ENCODE measurements around the gene RGSL1. TPM values are rescaled to one million over a fixed set of nuclear protein-coding genes. Genes with fewer than 3 reads are reported as not detected.
A peak's percentile ranks its signal among the peaks of the same experiment; 100 is the strongest.

The RGSL1 gene
- total RNA-seq, 4 donors from 2014 or later: not detected

GRCh38 chr1:182601416-182601786 lies 151.5 kb downstream of the RGSL1 start:
- no peak for TF ChIP-seq POLR2A (IDR thresholded peaks at IDR 0.05)
- TF ChIP-seq, protein P1, sequence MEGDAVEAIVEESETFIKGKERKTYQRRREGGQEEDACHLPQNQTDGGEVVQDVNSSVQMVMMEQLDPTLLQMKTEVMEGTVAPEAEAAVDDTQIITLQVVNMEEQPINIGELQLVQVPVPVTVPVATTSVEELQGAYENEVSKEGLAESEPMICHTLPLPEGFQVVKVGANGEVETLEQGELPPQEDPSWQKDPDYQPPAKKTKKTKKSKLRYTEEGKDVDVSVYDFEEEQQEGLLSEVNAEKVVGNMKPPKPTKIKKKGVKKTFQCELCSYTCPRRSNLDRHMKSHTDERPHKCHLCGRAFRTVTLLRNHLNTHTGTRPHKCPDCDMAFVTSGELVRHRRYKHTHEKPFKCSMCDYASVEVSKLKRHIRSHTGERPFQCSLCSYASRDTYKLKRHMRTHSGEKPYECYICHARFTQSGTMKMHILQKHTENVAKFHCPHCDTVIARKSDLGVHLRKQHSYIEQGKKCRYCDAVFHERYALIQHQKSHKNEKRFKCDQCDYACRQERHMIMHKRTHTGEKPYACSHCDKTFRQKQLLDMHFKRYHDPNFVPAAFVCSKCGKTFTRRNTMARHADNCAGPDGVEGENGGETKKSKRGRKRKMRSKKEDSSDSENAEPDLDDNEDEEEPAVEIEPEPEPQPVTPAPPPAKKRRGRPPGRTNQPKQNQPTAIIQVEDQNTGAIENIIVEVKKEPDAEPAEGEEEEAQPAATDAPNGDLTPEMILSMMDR (IDR thresholded peaks at IDR 0.05): peak; percentile 74 to 88
- no peak for TF ChIP-seq POLR2AphosphoS5 (IDR thresholded peaks at IDR 0.05)
- no peak for TF ChIP-seq EP300 (IDR thresholded peaks at IDR 0.05)
- H3K4me1 ChIP-seq: peaks cover 38% of the 10 kb centered on the region
- no peak overlapping the region for H3K27ac ChIP-seq
- no peaks in the 10 kb centered on the region for H3K27me3 ChIP-seq
- WGBS: 19% methylated on average over 6 of the region's 6 CpGs
- H3K36me3 ChIP-seq: peaks cover 8% of the 10 kb centered on the region
- H3K9me3 ChIP-seq: no peaks in the 10 kb centered on the region
- no peak for DNase-seq (ENCODE audit: low spot score in 2 of 2)
- H3K4me3 ChIP-seq: no peak overlapping the region

DNA sequence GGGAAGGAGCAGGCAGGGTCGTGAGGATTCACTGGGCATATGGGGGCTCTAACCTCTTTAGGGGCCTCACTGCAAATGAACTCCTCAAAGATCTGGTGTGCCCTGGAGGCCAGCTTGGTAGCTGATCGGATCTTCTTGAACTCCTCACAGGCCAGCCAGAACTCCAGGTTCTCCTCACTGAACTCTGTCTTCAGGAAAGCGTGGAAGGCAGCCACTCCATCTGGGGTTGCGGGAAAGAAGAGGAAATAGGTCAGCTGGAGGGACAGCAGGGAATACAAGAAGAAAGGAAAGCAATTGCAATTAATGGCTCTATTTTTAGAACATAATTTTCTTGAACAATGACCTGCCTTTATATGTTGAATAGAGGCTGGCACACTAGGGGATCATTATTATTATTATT lies 152.0 kb downstream of the RGSL1 start:
- DNase-seq (ENCODE audit: low spot score in 2 of 2): no peak
- 63% methylated on average over 4 of the region's 4 CpGs for WGBS
- H3K36me3 ChIP-seq: peaks cover 8% of the 10 kb centered on the region
- no peak for TF ChIP-seq POLR2A (IDR thresholded peaks at IDR 0.05)
- TF ChIP-seq POLR2AphosphoS5 (IDR thresholded peaks at IDR 0.05): no peak
- TF ChIP-seq EP300 (IDR thresholded peaks at IDR 0.05): no peak
- TF ChIP-seq, protein P1 (IDR thresholded peaks at IDR 0.05): no peak
- no peaks in the 10 kb centered on the region for H3K27me3 ChIP-seq
- H3K4me1 ChIP-seq: peaks cover 38% of the 10 kb centered on the region
- H3K9me3 ChIP-seq: no peaks in the 10 kb centered on the region
- H3K27ac ChIP-seq: no peak overlapping the region
- no peak overlapping the region for H3K4me3 ChIP-seq

- Histone ChIP-seq H3K27ac (peak overlapping the region; percentile 39), H3K4me3 (peak overlapping the region; percentile 47)
These were observed 153.1 kb downstream of the RGSL1 start for GRCh38 chr1:182602935-182603645.

GRCh38 chr1:182603646-182604174 lies 153.8 kb downstream of the RGSL1 start:
- 3% methylated on average over 6 of the region's 12 CpGs for WGBS
- H3K27me3 ChIP-seq: no peaks in the 10 kb centered on the region

More at GRCh38 chr1:182602935-182603645, 153.1 kb downstream of the RGSL1 start:
- Histone ChIP-seq H3K27me3 (no peaks in the 10 kb centered on the region), H3K36me3 (peaks cover 8% of the 10 kb centered on the region), H3K9me3 (no peaks in the 10 kb centered on the region), H3K4me1 (peaks cover 38% of the 10 kb centered on the region)
- no peak for DNase-seq (ENCODE audit: low spot score in 2 of 2)
- 39% methylated on average over 10 of the region's 10 CpGs for WGBS
- no peak for TF ChIP-seq POLR2A (IDR thresholded peaks at IDR 0.05)
- TF ChIP-seq, protein P1 (IDR thresholded peaks at IDR 0.05): no peak
- no peak for TF ChIP-seq POLR2AphosphoS5 (IDR thresholded peaks at IDR 0.05)
- no peak for TF ChIP-seq EP300 (IDR thresholded peaks at IDR 0.05)

More at GRCh38 chr1:182603646-182604174, 153.8 kb downstream of the RGSL1 start:
- Histone ChIP-seq H3K36me3 (peaks cover 8% of the 10 kb centered on the region), H3K9me3 (no peaks in the 10 kb centered on the region), H3K4me3 (peak overlapping the region; percentile 47), H3K4me1 (peaks cover 38% of the 10 kb centered on the region), H3K27ac (peak overlapping the region; percentile 39)
- DNase-seq (ENCODE audit: low spot score in 2 of 2): peak in 1 of 2 donors; percentile 71
- TF ChIP-seq POLR2AphosphoS5 (IDR thresholded peaks at IDR 0.05) (no peak), POLR2A (IDR thresholded peaks at IDR 0.05) (no peak), EP300 (IDR thresholded peaks at IDR 0.05) (no peak)
- TF ChIP-seq, protein P1 (IDR thresholded peaks at IDR 0.05): no peak

Data from suprapubic skin (tissue), 4 donors.